IMR-90 (cell line): ENCODE data around the gene C12orf57.

Experiments
- BHLHE40 ChIP-seq: fragments of 150-350 bp; IDR thresholded peaks from 2 replicates; pipeline ENCODE4 v1.6.1; 2016; ENCODE audit warnings: mild to moderate bottlenecking, low read depth, low read length
- CEBPB ChIP-seq: IDR thresholded peaks from 2 replicates; pipeline ENCODE4 v1.6.1; 2012; ENCODE audit warnings: low read depth, low read length, improper control_type of control experiment
- CHD1 ChIP-seq: IDR thresholded peaks from 2 replicates; pipeline ENCODE4 v1.6.1; 2012; ENCODE audit warnings: low read depth, low read length, improper control_type of control experiment
- CTCF ChIP-seq: conservative IDR thresholded peaks from 2 replicates; pipeline ENCODE4 v1.5.1; 2012; ENCODE audit warnings: mild to moderate bottlenecking, low read depth, low read length, improper control_type of control experiment
- ELK1 ChIP-seq: fragments of 150-350 bp; IDR thresholded peaks from 2 replicates; pipeline ENCODE4 v1.6.1; 2016; ENCODE audit warnings: low read depth, mild to moderate bottlenecking, low read length, moderate library complexity, borderline replicate concordance
- FOS ChIP-seq: fragments of 150-350 bp; IDR thresholded peaks from 2 replicates; pipeline ENCODE4 v1.6.1; 2016; ENCODE audit warnings: low read depth, low read length
- POLR2A ChIP-seq: IDR thresholded peaks from 2 replicates; pipeline ENCODE4 v1.6.1; 2012; ENCODE audit warnings: mild to moderate bottlenecking, low read depth, low read length
- RAD21 ChIP-seq: IDR thresholded peaks from 2 replicates; pipeline ENCODE4 v1.6.1; 2012; ENCODE audit warnings: low read length, improper control_type of control experiment
- RFX5 ChIP-seq: IDR thresholded peaks from 2 replicates; pipeline ENCODE4 v1.8.0; 2012; ENCODE audit warnings: low read depth, mild to moderate bottlenecking, low read length, moderate library complexity
- SMC3 ChIP-seq: fragments of 150-350 bp; IDR thresholded peaks from 2 replicates; pipeline ENCODE4 v1.6.1; 2016; ENCODE audit warnings: low read depth, mild to moderate bottlenecking, antibody characterized with exemption, low read length, moderate library complexity

DNA sequence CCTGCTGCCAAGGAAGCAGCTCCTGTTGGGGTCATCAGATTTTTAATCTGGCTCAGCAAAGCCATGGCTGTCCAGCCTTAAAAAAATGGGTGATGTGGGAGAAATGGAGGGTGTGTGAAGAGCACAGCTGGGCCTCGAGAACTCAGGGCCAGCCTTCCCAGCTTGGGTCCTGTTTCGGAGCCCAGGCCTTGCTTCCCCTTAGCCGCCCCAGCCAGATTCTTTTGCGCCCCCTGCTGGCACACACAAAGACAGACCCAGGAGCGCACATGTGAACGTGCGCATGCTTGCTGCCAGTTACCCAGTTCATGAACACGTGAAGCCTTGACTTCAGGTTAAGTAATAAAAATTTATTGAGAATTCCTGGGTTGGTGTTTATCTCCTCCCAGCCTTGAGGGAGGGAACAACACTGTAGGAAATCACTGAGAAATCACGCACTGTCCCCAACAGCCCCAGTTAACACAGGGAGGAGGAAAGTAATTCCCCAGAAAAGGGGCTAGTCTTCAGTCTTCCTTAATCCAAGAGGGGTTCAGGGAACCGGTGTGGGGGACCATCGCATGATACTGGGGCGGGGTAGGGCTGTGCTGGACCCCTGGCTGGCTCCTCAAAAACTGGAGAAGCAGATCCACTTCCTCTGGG is 21.3 kb downstream of the C12orf57 start:
- TF ChIP-seq CTCF (peak; percentile 91), RAD21 (peak; percentile 66), CHD1 (no peak), RFX5 (no peak), POLR2A (no peak), FOS (no peak), CEBPB (no peak), ELK1 (no peak), SMC3 (peak; percentile 88), BHLHE40 (peak; percentile 74)
